Aorta (tissue), 5 donors: ENCODE data around the gene SLC5A5. TPM values are rescaled to one million over a fixed set of nuclear protein-coding genes. Genes with fewer than 3 reads are reported as not detected.
"Not testable (repeated sequence)": the region's sequence is repeated elsewhere in the genome, so short reads cannot be mapped to it uniquely, and the experiment has no call there.

Experiments
- ATAC-seq: fragments of 200-7000 bp; cut with Tn5 transposase; one replicate; pipeline ENCODE4 v1.9.1; 2022; ENCODE audit warnings: moderate library complexity; ENCODE audit not compliant: low FRiP score
- DNase-seq, 2 donors: peaks; one replicate each; pipeline ENCODE4 v3.0.0-alpha.2; 2020
- H3K27ac ChIP-seq, 2 donors: one replicate each; pipeline ENCODE4 v1.5.1; 2013; ENCODE audit warnings: low read length in 2 of 2, mild to moderate bottlenecking in 2 of 2, moderate library complexity in 2 of 2, control low read depth in 1 of 2, inconsistent platforms in 1 of 2, low read depth in 1 of 2
- H3K27me3 ChIP-seq, 2 donors: one replicate each; pipeline ENCODE4 v1.6.1; 2013; ENCODE audit warnings: control low read depth in 1 of 2, low read length in 1 of 2, mild to moderate bottlenecking in 1 of 2, moderate library complexity in 1 of 2; ENCODE audit not compliant: insufficient read depth in 2 of 2, control insufficient read depth in 1 of 2
- H3K36me3 ChIP-seq, 2 donors: one replicate each; pipeline ENCODE4 v1.6.1; 2013; ENCODE audit warnings: control low read depth in 1 of 2, low read length in 1 of 2, mild to moderate bottlenecking in 1 of 2; ENCODE audit not compliant: insufficient read depth in 2 of 2, control insufficient read depth in 1 of 2
- H3K4me1 ChIP-seq, 2 donors: one replicate each; pipeline ENCODE4 v1.6.1; 2013; ENCODE audit warnings: low read length in 2 of 2, control low read depth in 1 of 2, mild to moderate bottlenecking in 1 of 2, moderate library complexity in 1 of 2; ENCODE audit not compliant: insufficient read depth in 2 of 2, control insufficient read depth in 1 of 2
- H3K4me3 ChIP-seq, 2 donors: one replicate each; pipeline ENCODE4 v1.5.1; 2013; ENCODE audit warnings: low read length in 2 of 2, control low read depth in 1 of 2, mild to moderate bottlenecking in 1 of 2
- H3K9me3 ChIP-seq: one replicate; pipeline ENCODE4 v1.6.1; 2013; ENCODE audit warnings: mild to moderate bottlenecking, low read length; ENCODE audit not compliant: control insufficient read depth
- WGBS, 2 donors: extraction: QIAGEN DNeasy Blood & Tissue Kit; methylation state at CpG; one replicate each; pipeline ENCODE4 v1.1.7; 2013; 5-methylcytosine and 5-hydroxymethylcytosine counted together
- intact Hi-C, 2 donors: fragments of 100-400 bp; cut with DNase I; formaldehyde crosslinking; loops; one replicate each; pipeline versions ENCODE4 v1.14.2 to v1.15.0; 2022
- polyA plus RNA-seq, 2 donors: library from polyadenylated mRNA; stranded (reverse); fragments of 200-250 nt; gene quantifications; one replicate each; pipeline ENCODE4 v1.2.3, GENCODE V29; 2013
- total RNA-seq, 2 donors: library from RNA; stranded (reverse); fragmentation: NEBNext Ultra II Directional; extraction: Animal tissue kit (Norgen Biotek cat#: 25700); gene quantifications; one replicate each; pipeline ENCODE4 v1.2.1, GENCODE V29; 2021
- donor health status: healthy with polysubstance abuse.
- donor health status: Bipolar disorder and iron deficiency.
- donor health status: DM: no; HTN: no; CAD: no.
- donor health status: DM: no; HTN: no; CAD: no.
- donor health status: DM: yes; HTN: yes; CAD: no.

The SLC5A5 gene
- total and polyA plus RNA-seq, 4 donors = 0.03 TPM; not detected in 3

GRCh38 chr19:17918151-17918550 is 46.4 kb downstream of the SLC5A5 start:
- ATAC-seq, H3K36me3 ChIP-seq, H3K4me1 ChIP-seq, intact Hi-C loops, H3K27me3 ChIP-seq, H3K4me3 ChIP-seq, H3K9me3 ChIP-seq, DNase-seq, H3K27ac ChIP-seq: not testable (repeated sequence)
- 87 to 93% methylated on average over 20 to 29 of the region's 30 CpGs for WGBS, 2 donors

- H3K9me3 ChIP-seq, H3K27me3 ChIP-seq, H3K36me3 ChIP-seq, H3K4me3 ChIP-seq, DNase-seq, H3K27ac ChIP-seq, ATAC-seq, intact Hi-C loops, H3K4me1 ChIP-seq: not testable (repeated sequence)
- 70 to 75% methylated on average over 5 of the region's 5 CpGs for WGBS, 2 donors
These were observed 47.4 kb downstream of the SLC5A5 start for GRCh38 chr19:17919122-17919521.

- DNase-seq = no peak
- intact Hi-C loops = no loop called here
- H3K9me3 ChIP-seq = peaks cover 2% of the 10 kb centered on the region
- H3K27me3 ChIP-seq = no peaks in the 10 kb centered on the region
- H3K4me1 ChIP-seq = no peaks in the 10 kb centered on the region
- H3K27ac ChIP-seq = no peak overlapping the region
- H3K36me3 ChIP-seq = no peaks in the 10 kb centered on the region
- ATAC-seq = no peak
- H3K4me3 ChIP-seq = no peak overlapping the region
These were observed 48.8 kb downstream of the SLC5A5 start for GRCh38 chr19:17920527-17920926.

GRCh38 chr19:17922138-17922537 is 50.4 kb downstream of the SLC5A5 start:
- DNase-seq (no peak), ATAC-seq (no peak)
- Histone ChIP-seq H3K36me3 (no peaks in the 10 kb centered on the region), H3K4me1 (no peaks in the 10 kb centered on the region), H3K9me3 (peaks cover 2% of the 10 kb centered on the region), H3K27me3 (no peaks in the 10 kb centered on the region), H3K27ac (no peak overlapping the region), H3K4me3 (no peak overlapping the region)
- WGBS, 2 donors = 59 to 65% methylated on average over 3 of the region's 3 CpGs
- intact Hi-C loops = no loop called here

GRCh38 chr19:17926044-17926443 is 54.3 kb downstream of the SLC5A5 start:
- ATAC-seq = no peak
- intact Hi-C loops = no loop called here
- H3K4me1 ChIP-seq = no peaks in the 10 kb centered on the region
- 76% methylated on average over 4 of the region's 4 CpGs for WGBS, 2 donors
- H3K27ac ChIP-seq = no peak overlapping the region
- no peak for DNase-seq
- no peaks in the 10 kb centered on the region for H3K9me3 ChIP-seq
- H3K27me3 ChIP-seq = no peaks in the 10 kb centered on the region
- H3K36me3 ChIP-seq = no peaks in the 10 kb centered on the region
- H3K4me3 ChIP-seq = no peak overlapping the region

GRCh38 chr19:17929056-17929455 is 57.3 kb downstream of the SLC5A5 start:
- intact Hi-C loops = no loop called here

GRCh38 chr19:17931532-17932191 is 59.9 kb downstream of the SLC5A5 start:
- no peaks in the 10 kb centered on the region for H3K4me1 ChIP-seq
- no peak overlapping the region for H3K4me3 ChIP-seq
- H3K9me3 ChIP-seq = no peaks in the 10 kb centered on the region
- no peaks in the 10 kb centered on the region for H3K36me3 ChIP-seq
- ATAC-seq (no peak), DNase-seq (no peak)
- WGBS, 2 donors = 28% methylated on average over 14 of the region's 14 CpGs
- intact Hi-C loops = loop anchor here in 1 of 2 donors (2.0 kb wide), 1 partner anchor 73 kb away; the partner anchor contains the start of gene RPL18A
- no peaks in the 10 kb centered on the region for H3K27me3 ChIP-seq
- H3K27ac ChIP-seq = no peak overlapping the region

More at GRCh38 chr19:17929056-17929455, 57.3 kb downstream of the SLC5A5 start:
- DNase-seq = no peak
- Histone ChIP-seq H3K36me3 (no peaks in the 10 kb centered on the region), H3K9me3 (no peaks in the 10 kb centered on the region), H3K4me1 (no peaks in the 10 kb centered on the region), H3K4me3 (no peak overlapping the region), H3K27ac (no peak overlapping the region), H3K27me3 (no peaks in the 10 kb centered on the region)
- ATAC-seq = no peak
- WGBS, 2 donors = 51 to 60% methylated on average over 4 of the region's 4 CpGs

- Histone ChIP-seq H3K4me3 (peak within 1 kb of the TSS; percentile 9 to 70), H3K36me3 (no peaks in the 10 kb centered on the region), H3K9me3 (no peaks in the 10 kb centered on the region), H3K27me3 (no peaks in the 10 kb centered on the region), H3K4me1 (no peaks in the 10 kb centered on the region), H3K27ac (peak within 1 kb of the TSS in 1 of 2 donors; percentile 33)
- ATAC-seq = peak; percentile 97
- peak; percentile 93 to 97 for DNase-seq
- WGBS, 2 donors = 0 to 1% methylated on average over 64 of the region's 64 CpGs
- intact Hi-C loops = loop anchor here in 1 of 2 donors (2.0 kb wide), 1 partner anchor 74 kb away; the partner anchor contains the start of gene RPL18A
These were observed 61.0 kb downstream of the SLC5A5 start, which contains the start of gene CCDC124 for GRCh38 chr19:17932485-17933338. Gene CCDC124 (plus strand): TSS chr19:17933015. CDS start chr19:17936421, 3,406 bp downstream.
